ENCODE data around the gene TTI1.

TTI1 gene

DNA sequence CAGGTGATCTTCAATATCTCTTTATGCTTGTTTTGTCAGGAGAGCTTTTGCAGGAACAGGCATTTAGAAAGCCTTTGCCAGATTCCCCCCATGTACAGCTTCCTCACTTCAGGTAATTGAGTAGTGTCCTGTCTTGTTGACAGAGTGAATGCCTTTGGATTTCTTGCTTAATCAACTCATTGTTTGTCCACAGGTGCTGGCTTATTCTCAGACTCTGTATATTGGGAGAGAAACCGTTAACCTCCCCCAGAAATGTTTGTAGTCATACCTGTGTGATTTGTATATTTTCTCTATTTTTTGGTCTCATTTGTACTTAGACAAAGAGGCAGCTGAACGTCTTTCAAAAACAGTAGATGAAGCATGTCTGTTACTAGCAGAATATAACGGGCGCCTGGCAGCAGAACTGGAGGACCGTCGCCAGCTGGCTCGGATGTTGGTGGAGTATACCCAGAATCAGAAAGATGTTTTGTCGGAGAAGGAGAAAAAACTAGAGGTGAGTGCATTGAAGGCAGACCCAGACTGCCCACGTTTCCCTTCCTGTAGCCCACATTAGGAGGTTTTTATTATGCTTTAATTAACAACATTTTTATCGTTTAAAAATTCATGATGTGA lies 32.6 kb upstream of the TTI1 start:
- no peak for ATAC-seq
- no peak for TF ChIP-seq ZNF8 (CRISPR knock-in tag; IDR thresholded peaks at IDR 0.05)
- TF ChIP-seq ZFP3 (CRISPR knock-in tag; IDR thresholded peaks at IDR 0.05) = no peak
- TF ChIP-seq CSDC2 (CRISPR knock-in tag; IDR thresholded peaks at IDR 0.05) = no peak
- no peak for TF ChIP-seq ESRRG (CRISPR knock-in tag; IDR thresholded peaks at IDR 0.05)
- TF ChIP-seq ZC3H10 (CRISPR knock-in tag; IDR thresholded peaks at IDR 0.05) = no peak
- TF ChIP-seq, protein P1, sequence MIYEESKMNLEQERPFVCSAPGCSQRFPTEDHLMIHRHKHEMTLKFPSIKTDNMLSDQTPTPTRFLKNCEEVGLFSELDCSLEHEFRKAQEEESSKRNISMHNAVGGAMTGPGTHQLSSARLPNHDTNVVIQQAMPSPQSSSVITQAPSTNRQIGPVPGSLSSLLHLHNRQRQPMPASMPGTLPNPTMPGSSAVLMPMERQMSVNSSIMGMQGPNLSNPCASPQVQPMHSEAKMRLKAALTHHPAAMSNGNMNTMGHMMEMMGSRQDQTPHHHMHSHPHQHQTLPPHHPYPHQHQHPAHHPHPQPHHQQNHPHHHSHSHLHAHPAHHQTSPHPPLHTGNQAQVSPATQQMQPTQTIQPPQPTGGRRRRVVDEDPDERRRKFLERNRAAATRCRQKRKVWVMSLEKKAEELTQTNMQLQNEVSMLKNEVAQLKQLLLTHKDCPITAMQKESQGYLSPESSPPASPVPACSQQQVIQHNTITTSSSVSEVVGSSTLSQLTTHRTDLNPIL (CRISPR knock-in tag; IDR thresholded peaks at IDR 0.05; ENCODE audit: low read depth) = no peak

DNA sequence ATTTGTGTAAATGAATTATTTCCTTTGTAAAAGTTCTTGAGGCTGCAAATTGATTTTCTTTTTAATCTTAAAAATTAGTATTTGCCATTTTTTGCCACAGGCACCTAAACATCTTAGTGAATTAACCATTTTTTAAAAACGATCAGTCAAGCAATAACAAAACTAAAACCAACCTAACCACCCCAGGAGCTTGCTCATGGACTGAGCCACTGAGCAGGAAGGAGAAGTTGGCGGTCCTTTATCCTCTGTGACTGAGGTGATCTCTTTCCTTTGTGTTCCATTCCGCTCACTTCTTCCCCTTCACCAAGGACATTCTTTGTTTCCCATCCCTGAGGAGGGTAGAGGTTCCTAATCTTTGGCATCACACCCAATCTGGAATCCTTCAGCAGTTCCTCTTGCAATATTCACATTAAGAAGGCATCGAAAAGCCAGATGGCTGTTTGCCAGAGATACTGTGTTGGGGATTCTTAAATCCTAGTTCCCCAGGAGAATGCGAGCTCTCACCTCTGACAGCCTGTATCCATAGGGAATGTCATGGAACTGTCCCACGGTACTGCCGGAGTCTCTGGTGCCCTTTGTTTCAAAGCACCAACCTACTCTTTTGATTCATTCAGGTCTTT lies 30.8 kb upstream of the TTI1 start:
- ATAC-seq = no peak
- no peak for TF ChIP-seq ISL1 (CRISPR knock-in tag; IDR thresholded peaks at IDR 0.05)

DNA sequence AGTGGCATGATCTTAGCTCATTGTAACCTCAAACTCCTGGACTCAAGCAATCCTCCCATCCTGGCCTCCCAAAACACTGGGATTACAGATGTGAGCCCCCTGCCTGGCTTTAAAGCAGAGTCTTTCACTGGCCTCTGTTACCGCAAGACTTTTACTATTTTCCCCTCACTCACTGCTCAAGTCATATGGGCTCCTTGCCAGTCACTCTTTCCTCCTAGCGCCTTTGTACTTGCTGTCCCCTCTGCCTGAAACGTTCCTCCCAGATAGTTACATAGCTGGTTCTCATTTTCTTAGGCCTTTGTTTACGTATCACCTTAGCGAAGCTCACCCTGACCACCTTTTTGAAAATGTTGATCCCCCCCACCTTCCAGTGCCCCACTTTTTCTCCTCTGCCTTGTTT lies 29.6 kb upstream of the TTI1 start:
- no peak for TF ChIP-seq BACH2 (CRISPR knock-in tag; IDR thresholded peaks at IDR 0.05; ENCODE audit: borderline replicate concordance)
- TF ChIP-seq ZFP3 (CRISPR knock-in tag; IDR thresholded peaks at IDR 0.05) = no peak
- TF ChIP-seq GLIS3 (CRISPR knock-in tag; IDR thresholded peaks at IDR 0.05) = no peak
- ATAC-seq = no peak

DNA sequence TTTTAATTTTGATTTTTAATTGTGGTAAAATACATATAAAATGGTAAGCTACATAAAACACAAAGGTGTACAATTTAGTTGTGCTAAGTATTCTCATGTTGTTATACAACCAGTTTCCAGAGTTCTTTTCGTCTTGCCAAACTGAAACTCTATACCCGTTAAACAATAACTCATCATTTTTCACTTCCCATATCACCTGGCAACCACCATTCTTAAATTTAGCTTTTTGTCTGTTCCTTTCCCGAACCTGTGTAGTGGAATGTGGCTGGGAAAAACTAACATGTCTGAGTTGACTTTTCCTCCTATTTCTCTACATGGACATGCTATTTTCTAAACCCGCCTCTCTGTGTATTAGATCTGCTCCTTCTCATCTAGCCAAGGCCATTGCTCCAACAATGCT lies 27.9 kb upstream of the TTI1 start:
- TF ChIP-seq ISL1 (CRISPR knock-in tag; IDR thresholded peaks at IDR 0.05) = no peak
- TF ChIP-seq, protein P2, sequence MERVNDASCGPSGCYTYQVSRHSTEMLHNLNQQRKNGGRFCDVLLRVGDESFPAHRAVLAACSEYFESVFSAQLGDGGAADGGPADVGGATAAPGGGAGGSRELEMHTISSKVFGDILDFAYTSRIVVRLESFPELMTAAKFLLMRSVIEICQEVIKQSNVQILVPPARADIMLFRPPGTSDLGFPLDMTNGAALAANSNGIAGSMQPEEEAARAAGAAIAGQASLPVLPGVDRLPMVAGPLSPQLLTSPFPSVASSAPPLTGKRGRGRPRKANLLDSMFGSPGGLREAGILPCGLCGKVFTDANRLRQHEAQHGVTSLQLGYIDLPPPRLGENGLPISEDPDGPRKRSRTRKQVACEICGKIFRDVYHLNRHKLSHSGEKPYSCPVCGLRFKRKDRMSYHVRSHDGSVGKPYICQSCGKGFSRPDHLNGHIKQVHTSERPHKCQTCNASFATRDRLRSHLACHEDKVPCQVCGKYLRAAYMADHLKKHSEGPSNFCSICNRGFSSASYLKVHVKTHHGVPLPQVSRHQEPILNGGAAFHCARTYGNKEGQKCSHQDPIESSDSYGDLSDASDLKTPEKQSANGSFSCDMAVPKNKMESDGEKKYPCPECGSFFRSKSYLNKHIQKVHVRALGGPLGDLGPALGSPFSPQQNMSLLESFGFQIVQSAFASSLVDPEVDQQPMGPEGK (CRISPR knock-in tag; IDR thresholded peaks at IDR 0.05; ENCODE audit: borderline replicate concordance) = no peak
- TF ChIP-seq, protein P3, sequence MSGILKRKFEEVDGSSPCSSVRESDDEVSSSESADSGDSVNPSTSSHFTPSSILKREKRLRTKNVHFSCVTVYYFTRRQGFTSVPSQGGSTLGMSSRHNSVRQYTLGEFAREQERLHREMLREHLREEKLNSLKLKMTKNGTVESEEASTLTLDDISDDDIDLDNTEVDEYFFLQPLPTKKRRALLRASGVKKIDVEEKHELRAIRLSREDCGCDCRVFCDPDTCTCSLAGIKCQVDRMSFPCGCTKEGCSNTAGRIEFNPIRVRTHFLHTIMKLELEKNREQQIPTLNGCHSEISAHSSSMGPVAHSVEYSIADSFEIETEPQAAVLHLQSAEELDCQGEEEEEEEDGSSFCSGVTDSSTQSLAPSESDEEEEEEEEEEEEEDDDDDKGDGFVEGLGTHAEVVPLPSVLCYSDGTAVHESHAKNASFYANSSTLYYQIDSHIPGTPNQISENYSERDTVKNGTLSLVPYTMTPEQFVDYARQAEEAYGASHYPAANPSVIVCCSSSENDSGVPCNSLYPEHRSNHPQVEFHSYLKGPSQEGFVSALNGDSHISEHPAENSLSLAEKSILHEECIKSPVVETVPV (CRISPR knock-in tag; IDR thresholded peaks at IDR 0.05) = no peak
- TF ChIP-seq PPARA (CRISPR knock-in tag; IDR thresholded peaks at IDR 0.05; ENCODE audit: borderline replicate concordance) = no peak
- TF ChIP-seq, protein P1 (CRISPR knock-in tag; IDR thresholded peaks at IDR 0.05; ENCODE audit: low read depth) = no peak
- no peak for TF ChIP-seq BACH2 (CRISPR knock-in tag; IDR thresholded peaks at IDR 0.05; ENCODE audit: borderline replicate concordance)
- no peak for TF ChIP-seq ESRRG (CRISPR knock-in tag; IDR thresholded peaks at IDR 0.05)
- TF ChIP-seq ARNTL (CRISPR knock-in tag; IDR thresholded peaks at IDR 0.05; ENCODE audit: borderline replicate concordance, low read depth) = no peak
- TF ChIP-seq CSDC2 (CRISPR knock-in tag; IDR thresholded peaks at IDR 0.05) = no peak
- TF ChIP-seq, protein P4, sequence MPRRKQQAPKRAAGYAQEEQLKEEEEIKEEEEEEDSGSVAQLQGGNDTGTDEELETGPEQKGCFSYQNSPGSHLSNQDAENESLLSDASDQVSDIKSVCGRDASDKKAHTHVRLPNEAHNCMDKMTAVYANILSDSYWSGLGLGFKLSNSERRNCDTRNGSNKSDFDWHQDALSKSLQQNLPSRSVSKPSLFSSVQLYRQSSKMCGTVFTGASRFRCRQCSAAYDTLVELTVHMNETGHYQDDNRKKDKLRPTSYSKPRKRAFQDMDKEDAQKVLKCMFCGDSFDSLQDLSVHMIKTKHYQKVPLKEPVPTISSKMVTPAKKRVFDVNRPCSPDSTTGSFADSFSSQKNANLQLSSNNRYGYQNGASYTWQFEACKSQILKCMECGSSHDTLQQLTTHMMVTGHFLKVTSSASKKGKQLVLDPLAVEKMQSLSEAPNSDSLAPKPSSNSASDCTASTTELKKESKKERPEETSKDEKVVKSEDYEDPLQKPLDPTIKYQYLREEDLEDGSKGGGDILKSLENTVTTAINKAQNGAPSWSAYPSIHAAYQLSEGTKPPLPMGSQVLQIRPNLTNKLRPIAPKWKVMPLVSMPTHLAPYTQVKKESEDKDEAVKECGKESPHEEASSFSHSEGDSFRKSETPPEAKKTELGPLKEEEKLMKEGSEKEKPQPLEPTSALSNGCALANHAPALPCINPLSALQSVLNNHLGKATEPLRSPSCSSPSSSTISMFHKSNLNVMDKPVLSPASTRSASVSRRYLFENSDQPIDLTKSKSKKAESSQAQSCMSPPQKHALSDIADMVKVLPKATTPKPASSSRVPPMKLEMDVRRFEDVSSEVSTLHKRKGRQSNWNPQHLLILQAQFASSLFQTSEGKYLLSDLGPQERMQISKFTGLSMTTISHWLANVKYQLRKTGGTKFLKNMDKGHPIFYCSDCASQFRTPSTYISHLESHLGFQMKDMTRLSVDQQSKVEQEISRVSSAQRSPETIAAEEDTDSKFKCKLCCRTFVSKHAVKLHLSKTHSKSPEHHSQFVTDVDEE (CRISPR knock-in tag; IDR thresholded peaks at IDR 0.05) = no peak
- TF ChIP-seq ZFP30 (CRISPR knock-in tag; IDR thresholded peaks at IDR 0.05) = no peak
- TF ChIP-seq, protein P5, sequence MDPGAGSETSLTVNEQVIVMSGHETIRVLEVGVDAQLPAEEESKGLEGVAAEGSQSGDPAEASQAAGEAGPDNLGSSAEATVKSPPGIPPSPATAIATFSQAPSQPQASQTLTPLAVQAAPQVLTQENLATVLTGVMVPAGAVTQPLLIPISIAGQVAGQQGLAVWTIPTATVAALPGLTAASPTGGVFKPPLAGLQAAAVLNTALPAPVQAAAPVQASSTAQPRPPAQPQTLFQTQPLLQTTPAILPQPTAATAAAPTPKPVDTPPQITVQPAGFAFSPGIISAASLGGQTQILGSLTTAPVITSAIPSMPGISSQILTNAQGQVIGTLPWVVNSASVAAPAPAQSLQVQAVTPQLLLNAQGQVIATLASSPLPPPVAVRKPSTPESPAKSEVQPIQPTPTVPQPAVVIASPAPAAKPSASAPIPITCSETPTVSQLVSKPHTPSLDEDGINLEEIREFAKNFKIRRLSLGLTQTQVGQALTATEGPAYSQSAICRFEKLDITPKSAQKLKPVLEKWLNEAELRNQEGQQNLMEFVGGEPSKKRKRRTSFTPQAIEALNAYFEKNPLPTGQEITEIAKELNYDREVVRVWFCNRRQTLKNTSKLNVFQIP (CRISPR knock-in tag; IDR thresholded peaks at IDR 0.05; ENCODE audit: borderline replicate concordance, low read depth) = no peak
- no peak for TF ChIP-seq ZC3H10 (CRISPR knock-in tag; IDR thresholded peaks at IDR 0.05)
- TF ChIP-seq ZNF70 (CRISPR knock-in tag; IDR thresholded peaks at IDR 0.05) = no peak
- TF ChIP-seq ZNF565 (CRISPR knock-in tag; conservative IDR thresholded peaks at IDR 0.05; ENCODE audit: low read depth) = no peak
- TF ChIP-seq RARB (CRISPR knock-in tag; IDR thresholded peaks at IDR 0.05) = no peak
- TF ChIP-seq TCF4 (CRISPR knock-in tag; IDR thresholded peaks at IDR 0.05; ENCODE audit: borderline replicate concordance) = no peak
- no peak for ATAC-seq
